Skeletal muscle cell (primary cell): ENCODE results near the gene EMC9.

Source experiments
- DNase-seq: peaks from one replicate; pipeline ENCODE4 v3.0.0-alpha.2; 2010; ENCODE audit warnings: low read depth
- H3K4me3 ChIP-seq: 2 replicates; pipeline ENCODE4 v1.5.1; 2011; ENCODE audit warnings: low read depth, mild to moderate bottlenecking, control low read depth, low read length, moderate library complexity

Gene EMC9

GRCh38 chr14:24177891-24178290 is 36.5 kb upstream of the EMC9 start:
- no peak overlapping the region for H3K4me3 ChIP-seq
- DNase-seq, result no peak

- no peak overlapping the region for H3K4me3 ChIP-seq
- DNase-seq, result no peak
Measured at GRCh38 chr14:24177041-24177825, 35.8 kb upstream of the EMC9 start.

- H3K4me3 ChIP-seq, result no peak overlapping the region
- DNase-seq, result no peak
Measured at GRCh38 chr14:24176599-24176998, 35.2 kb upstream of the EMC9 start.

DNA sequence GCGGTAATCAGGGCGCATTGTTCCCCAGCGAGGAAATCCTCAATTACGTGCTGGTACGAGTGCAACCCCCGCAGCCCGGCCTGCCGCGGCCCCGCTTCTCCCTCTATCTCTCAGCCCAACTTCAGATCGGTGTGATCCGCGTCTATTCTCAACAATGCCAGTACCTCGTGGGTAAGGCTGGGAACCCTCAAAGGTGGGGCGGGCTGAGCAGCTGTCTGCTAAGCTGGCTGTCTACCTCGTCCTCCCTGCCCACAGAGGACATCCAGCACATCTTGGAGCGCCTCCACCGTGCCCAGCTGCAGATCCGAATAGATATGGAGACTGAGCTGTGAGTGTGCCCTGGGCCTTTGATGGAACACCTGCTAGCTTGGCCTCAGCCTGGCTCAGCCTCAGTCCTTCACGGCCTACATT is 31.5 kb upstream of the EMC9 start:
- H3K4me3 ChIP-seq, result no peak overlapping the region
- DNase-seq, result no peak

- peak overlapping the region; percentile 30 for H3K4me3 ChIP-seq
- no peak for DNase-seq
Measured at GRCh38 chr14:24172261-24172860, 31.0 kb upstream of the EMC9 start.

- peak within 1 kb of the TSS; percentile 30 for H3K4me3 ChIP-seq
- DNase-seq, result no peak
Measured at GRCh38 chr14:24171422-24172260, 30.2 kb upstream of the EMC9 start, which contains the start of gene REC8. Gene REC8, plus strand, starts transcription at chr14:24172080. Its CDS starts 473 bp downstream, at chr14:24172553.

GRCh38 chr14:24167469-24168114 is 26.2 kb upstream of the EMC9 start:
- no peak overlapping the region for H3K4me3 ChIP-seq
- DNase-seq, result no peak

DNA sequence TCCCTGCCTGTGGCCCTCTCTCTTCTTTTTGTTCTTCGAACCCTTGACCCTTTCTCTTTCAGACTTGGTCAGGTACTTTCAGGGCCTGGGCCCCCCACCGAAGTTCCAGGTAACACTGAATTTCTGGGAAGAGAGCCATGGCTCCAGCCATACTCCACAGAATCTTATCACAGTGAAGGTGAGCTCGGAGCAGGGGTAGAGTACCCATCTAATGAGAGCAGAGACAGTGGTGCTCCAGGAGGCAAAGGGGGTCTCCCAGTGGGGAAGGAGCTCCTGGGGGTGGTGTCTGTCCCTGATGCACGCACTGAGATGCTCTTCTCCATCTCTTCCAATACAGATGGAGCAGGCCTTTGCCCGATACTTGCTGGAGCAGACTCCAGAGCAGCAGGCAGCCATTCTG is 24.4 kb upstream of the EMC9 start:
- DNase-seq, result no peak
- no peak overlapping the region for H3K4me3 ChIP-seq

DNA sequence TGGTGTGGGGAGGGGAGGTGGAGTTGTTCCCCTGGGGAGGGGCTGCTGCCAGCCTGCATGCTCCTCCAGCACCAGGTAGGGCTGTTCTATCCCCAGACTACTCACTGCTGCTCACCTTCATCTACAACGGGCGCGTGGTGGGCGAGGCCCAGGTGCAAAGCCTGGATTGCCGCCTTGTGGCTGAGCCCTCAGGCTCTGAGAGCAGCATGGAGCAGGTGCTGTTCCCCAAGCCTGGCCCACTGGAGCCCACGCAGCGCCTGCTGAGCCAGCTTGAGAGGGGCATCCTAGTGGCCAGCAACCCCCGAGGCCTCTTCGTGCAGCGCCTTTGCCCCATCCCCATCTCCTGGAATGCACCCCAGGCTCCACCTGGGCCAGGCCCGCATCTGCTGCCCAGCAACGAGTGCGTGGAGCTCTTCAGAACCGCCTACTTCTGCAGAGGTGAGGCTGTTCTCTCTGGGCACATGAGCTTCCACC is 23.2 kb upstream of the EMC9 start:
- DNase-seq, result no peak
- no peak overlapping the region for H3K4me3 ChIP-seq

- H3K4me3 ChIP-seq, result peak overlapping the region; percentile 67
- DNase-seq, result no peak
Measured at GRCh38 chr14:24162093-24162492, 20.7 kb upstream of the EMC9 start.

- DNase-seq, result peak; percentile 69
- peak within 1 kb of the TSS; percentile 67 for H3K4me3 ChIP-seq
Measured at GRCh38 chr14:24160850-24161804, 19.7 kb upstream of the EMC9 start, which contains the start of gene IRF9. Gene IRF9, plus strand, starts transcription at chr14:24161265. Its CDS starts 880 bp downstream, at chr14:24162145.

DNA sequence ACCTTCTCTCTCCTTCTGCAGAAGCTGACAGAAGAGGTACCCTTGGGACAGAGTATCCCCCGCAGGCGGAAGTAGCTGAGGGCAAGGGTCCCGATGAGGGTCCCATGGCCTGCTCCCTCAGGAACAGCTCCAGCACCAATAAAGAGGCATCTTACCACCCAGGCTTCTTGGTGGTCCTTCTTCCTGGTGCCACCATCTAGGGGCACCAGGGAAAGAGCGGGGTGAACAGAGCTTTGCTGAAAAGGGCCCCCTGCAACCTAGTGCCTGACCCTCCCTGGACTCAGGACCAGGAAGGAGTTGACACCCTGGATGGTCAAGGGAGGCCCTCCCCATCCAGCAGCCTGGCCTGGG is 19.1 kb upstream of the EMC9 start:
- no peak for DNase-seq
- no peak overlapping the region for H3K4me3 ChIP-seq

DNA sequence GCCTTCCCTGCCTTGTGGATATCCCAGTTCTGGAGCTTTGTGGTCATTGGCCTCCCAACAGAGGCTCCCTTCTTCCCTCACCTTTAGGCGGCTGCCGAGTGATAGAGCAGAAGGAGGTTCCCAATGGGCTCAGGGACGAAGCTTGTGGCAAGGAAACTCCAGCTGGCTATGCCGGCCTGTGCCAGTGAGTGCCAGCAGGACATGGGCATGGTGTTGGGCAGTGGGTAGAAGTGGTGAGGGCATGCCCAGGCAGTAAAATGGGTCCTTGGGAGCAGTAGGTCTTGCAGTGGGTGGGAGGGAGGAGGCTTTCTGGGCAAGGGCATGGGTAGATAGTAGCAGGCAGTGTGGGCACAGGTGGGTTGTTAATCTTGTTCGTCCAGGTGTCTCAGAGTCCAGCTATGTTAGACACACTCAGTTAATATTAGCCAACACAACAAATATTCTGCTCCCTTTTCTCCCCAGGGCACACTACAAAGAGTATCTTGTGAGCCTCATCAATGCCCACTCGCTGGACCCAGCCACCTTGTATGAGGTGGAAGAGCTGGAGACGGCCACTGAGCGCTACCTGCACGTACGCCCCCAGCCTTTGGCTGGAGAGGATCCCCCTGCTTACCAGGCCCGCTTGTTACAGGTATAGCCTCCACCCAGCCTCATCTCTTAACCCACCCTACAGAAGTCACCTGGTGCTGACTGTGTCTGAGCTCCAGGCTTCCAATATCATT is 18.5 kb upstream of the EMC9 start:
- H3K4me3 ChIP-seq, result no peak overlapping the region
- DNase-seq, result no peak

GRCh38 chr14:24157331-24157730 is 15.9 kb upstream of the EMC9 start:
- no peak for DNase-seq
- H3K4me3 ChIP-seq, result no peak overlapping the region

- no peak for DNase-seq
Measured at GRCh38 chr14:24156840-24157239, 15.4 kb upstream of the EMC9 start.

GRCh38 chr14:24155100-24155499 is 13.7 kb upstream of the EMC9 start:
- no peak for DNase-seq
- H3K4me3 ChIP-seq, result no peak overlapping the region

More at GRCh38 chr14:24156840-24157239, 15.4 kb upstream of the EMC9 start:
- H3K4me3 ChIP-seq, result no peak overlapping the region

DNA sequence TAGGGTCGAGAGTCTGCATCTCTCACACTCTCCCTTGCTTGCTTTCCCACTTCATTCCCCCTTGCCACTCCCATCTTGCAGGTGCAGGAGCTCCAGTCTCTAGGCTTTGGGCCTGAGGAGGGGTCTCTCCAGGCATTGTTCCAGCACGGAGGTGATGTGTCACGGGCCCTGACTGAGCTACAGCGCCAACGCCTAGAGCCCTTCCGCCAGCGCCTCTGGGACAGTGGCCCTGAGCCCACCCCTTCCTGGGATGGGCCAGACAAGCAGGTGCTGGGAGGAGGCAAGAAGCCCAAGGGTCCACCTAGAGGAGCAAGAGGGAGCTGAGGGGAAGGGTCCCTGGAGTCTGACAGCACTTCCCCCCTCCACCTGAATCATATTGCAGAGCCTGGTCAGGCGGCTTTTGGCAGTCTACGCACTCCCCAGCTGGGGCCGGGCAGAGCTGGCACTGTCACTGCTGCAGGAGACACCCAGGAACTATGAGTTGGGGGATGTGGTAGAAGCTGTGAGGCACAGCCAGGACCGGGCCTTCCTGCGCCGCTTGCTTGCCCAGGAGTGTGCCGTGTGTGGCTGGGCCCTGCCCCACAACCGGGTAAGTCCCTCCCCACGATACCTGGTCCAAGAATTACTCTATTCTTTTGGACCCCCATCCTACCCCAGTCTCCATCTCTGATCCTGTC is 10.2 kb upstream of the EMC9 start:
- DNase-seq, result no peak

More for the DNA sequence above, 10.2 kb upstream of the EMC9 start:
- no peak overlapping the region for H3K4me3 ChIP-seq
